Caki2 (cell line): ENCODE data around the gene ACER3. TPM values are rescaled to one million over a fixed set of nuclear protein-coding genes. Genes with fewer than 3 reads are reported as not detected.
"Not testable (repeated sequence)": the region's sequence is repeated elsewhere in the genome, so short reads cannot be mapped to it uniquely, and the experiment has no call there.

ENCODE experiments used
- DNase-seq: peaks from one replicate; pipeline ENCODE4 v3.0.0-alpha.2; 2015; ENCODE audit warnings: low read depth
- in situ Hi-C: cut with HindIII; loops from 2 replicates; pipeline ENCODE4 v1.10.0; 2016; ENCODE audit warnings: low sequenced_read_pairs, low pct_unique_long_range_greater_than_20kb, mixed read lengths
- total RNA-seq: library from RNA; depleted of rRNA; stranded (reverse); fragments of >200 nt; shearing (Covaris generic); gene quantifications from 2 replicates; pipeline ENCODE4 v1.2.3, GENCODE V29; 2014; ENCODE audit warnings: low replicate concordance

ACER3 gene
- total RNA-seq, 1 experiment from 2014 or later = 5.7 TPM

DNA sequence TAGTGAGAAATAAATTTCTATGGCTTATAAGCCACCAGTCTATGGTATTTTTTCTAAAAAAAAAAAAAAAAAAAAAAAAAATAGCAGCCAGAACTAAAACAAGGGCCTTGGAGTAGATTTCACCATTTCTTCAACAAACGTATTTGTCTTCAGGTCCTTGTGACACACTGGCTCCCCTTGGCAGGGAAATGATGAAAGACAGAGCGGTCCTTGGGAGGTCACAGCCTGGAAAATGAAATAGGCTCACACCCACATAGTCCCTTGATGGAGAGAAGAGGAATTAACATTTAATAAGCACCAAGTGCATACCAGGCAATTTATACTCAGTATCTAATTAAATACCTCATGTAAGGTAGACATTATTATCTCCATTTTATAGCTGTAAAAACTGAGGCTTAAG, 25.7 kb upstream of the ACER3 start:
- in situ Hi-C loops = no loop called here
- DNase-seq = no peak

DNA sequence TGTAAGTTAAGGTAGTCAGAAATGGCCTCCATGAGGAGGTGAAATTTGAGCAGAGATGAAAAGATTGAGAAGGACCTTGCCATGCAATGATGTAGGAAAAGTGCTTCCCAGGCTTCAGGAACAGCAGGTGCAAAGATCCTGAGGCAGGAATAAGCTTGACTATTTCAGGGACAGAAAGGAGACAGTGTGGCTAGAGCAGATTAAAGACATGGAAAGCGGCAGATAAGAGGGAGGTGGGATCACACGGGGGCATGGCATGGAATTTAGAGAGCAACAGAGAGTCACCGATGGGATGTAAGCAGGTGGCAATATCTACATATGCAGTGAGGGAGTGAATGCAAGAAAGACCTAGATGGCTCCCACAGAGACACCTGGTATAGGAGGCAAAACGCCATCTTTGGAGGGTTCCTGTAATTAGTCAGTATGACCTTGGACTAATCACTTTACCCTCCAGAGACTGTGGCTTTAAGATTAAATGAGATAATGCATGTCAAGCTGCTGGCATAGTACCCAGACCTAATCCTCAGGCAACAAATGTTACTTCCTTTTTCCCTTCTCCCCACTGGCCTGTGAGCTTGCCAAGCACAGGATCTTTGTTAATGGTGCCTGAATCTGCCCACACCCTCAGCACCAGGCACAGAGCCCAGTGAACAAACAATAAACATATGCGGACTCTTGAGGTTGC, 24.6 kb upstream of the ACER3 start:
- DNase-seq = no peak
- in situ Hi-C loops = no loop called here

DNA sequence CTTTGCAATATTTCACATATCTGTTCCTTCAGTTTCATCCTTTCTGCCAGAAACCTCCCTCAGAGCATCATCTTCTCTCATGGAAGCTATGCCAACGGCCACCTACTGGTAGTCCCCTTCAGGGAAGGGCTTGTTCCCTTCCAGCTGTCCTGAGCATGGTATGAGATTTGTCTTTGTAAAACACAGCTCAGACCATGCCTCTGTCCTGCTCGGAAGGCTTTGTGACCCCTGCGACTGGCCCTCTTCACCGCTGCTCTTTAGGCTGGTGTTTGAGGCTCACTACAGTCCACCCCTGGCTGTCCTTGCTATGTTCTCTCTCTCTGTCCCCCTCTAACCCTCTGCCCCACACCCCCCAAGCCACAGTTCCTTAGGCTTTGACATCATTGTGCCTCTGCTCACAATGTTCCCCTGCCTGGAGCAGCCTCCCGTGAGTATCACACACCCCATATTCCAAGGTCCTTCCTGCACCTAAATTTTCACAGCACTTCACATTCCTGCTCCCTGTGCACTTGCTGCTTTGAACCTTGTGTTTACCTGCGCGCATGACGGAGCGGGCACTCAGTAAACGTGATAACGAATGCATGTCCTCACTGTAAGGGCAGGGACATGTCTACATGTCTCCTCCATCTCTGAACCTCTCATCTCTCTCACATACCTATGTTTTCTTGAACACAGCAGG, 24.0 kb upstream of the ACER3 start:
- DNase-seq = no peak
- in situ Hi-C loops = no loop called here

DNA sequence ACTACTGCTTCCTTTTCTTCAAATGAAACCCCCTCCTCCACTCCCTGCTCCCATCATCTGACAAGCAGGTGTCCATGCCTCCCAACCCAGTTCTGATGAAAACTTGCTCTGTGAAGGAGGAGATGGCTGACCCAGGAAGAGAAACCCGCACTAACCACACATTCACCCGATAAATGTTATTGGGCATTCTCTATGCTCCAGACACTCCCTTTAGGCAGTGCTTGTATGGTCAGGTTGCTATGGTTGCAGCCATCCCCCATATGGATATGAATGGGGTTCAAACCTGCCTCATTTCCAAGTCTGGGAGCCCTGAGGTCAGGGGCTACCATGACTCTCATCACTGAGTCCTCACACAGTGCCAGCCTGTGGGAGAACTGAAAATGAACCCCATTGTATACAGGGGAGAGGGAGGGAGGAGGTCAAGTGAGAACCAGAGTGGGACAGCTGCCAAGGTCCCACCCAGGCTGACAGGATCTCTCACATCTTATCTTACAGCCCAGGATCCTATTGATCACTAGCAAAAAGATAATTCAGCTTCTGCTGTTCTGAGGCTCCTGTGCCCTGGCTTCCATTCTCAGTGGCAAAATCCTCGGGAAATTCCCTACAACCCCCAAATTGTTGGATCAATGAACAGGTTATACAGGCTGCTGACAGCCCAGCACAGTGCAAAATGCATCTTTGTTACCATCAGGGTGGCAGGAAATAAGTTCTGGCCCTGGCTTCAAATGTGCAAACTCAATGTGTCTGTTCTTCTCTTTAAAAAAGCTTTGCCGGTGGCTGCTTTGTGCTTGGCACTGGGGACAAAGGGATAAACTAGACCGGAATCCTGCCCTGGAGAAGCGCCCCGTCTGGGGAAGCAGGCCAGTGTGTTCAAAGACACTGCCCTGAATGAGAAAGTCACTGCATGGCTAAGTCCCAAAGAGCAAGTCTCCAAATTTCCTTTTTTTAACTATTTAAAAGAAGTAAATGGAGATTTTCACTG, 22.7 kb upstream of the ACER3 start:
- DNase-seq = no peak
- in situ Hi-C loops = no loop called here

DNA sequence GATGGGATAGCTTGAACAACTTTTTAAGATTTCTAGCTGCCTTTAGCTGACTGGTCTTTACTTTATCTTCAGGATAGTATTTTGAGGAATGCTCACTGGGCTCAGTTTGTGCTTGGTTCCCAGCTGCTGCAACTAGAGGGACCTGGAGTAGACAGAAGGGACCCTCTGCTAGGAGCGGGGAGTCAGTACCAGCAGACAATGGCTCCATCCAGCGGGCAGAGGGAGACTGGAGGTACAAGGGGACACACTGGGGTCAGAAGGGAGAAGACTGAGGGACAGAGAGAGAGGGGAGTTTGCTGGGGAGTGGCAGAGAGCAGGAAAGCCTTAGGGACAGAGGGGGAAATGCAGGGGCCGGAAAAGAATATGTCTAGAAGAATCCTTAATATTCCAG, 22.0 kb upstream of the ACER3 start:
- no peak for DNase-seq
- in situ Hi-C loops = no loop called here

DNA sequence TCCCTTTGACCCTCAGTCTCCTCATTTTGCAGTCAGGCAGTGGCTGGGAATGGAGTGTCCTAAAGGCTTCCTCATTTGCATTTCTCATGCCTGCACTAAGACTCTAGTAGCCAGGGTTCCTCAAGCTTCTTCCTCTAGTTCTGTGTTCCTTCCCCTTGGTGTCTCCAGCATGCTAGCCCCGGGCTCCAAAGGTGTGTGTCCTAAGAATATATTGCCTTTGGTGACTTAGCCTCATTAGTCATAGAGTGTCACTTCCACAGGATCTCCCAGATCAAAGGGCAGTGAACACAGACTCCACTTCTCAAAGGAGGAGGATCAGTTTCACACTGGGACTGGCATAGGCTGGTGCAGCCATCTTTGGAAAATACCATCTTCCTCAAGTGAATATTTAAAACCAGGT, 21.4 kb upstream of the ACER3 start:
- DNase-seq = no peak
- in situ Hi-C loops = no loop called here

DNA sequence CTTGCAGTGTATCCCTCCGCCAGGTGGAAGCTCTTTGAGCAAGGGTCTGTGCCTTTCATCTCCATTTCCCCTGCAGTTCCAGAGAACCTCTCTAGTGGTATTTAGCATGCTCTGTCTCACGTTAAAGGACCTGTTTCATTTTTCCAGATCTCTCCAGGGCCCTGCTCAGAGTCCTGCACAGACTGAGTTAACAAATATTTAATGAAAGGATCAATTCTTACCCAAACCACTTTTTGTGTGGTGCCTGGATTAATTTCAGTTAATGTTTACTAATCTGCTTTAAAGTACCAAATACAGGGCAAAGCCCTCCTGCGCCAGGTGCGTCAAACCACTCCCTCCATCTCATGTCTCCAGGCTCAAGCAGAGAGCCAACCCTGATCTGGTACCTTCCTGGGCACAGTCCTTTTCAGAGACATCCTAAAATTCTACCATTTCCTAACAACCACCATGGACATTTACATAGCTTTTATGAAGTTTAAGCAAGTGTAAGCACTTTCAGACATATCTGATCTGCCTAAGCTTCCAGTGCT, 18.7 kb upstream of the ACER3 start:
- in situ Hi-C loops = no loop called here

DNA sequence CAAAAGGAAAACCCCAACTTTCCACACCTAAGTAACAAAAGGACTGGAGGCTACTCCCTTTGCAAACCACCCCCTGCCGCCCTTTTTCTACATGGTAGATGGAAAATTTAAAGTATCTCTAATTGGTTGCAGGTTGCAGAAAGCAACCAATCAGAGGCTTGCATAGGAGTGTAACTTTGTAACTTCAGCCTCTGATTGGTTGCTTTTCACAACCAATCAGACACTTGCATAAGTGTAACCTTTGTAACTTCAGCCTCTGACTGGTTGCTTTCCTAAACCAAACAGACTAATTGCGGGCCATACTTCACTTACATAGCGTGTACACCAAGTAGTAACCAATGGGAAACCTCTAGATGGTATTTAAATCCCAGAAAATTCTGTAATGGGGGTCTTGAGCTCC, 16.8 kb upstream of the ACER3 start:
- in situ Hi-C loops = no loop called here
- no peak for DNase-seq

More for the DNA sequence above, 18.7 kb upstream of the ACER3 start:
- no peak for DNase-seq

DNA sequence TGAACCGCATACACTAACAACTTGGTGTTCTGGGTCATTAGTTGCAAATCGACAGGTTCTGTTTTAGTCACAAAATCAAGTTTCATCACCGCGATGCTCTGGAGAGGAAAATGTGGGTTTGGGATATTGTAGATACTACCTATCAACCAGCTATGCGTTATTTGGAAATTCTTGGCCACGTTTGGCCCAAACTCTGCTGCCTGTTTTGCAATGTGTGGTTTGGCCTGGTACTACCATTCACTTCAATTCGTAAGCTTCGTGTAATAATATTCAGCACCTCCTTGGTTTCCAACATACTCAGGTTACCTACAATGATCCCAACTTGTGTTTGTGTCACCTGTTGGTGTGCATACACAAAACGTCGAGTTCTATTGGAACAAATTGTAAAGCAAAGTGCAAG, 16.2 kb upstream of the ACER3 start:
- no peak for DNase-seq
- in situ Hi-C loops = no loop called here

DNA sequence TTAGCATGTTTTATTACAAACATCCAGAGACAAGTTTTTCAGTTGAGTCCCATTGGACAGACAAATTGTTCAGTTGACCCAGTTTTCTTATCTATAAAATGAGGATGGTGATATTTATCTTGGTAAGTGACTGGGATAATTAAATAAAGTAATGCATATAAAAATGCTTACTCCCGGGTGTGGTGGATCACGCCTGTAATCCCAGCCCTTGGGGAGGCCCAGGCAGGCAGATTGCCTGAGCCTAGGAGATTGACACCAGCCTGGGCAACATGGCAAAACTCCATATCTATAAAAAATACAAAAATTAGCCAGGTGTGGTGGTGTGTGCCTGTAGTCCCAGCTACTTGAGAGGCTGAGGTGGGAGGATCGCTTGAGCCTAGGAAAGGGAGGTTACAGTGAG, 15.6 kb upstream of the ACER3 start:
- in situ Hi-C loops = no loop called here
- DNase-seq = no peak

DNA sequence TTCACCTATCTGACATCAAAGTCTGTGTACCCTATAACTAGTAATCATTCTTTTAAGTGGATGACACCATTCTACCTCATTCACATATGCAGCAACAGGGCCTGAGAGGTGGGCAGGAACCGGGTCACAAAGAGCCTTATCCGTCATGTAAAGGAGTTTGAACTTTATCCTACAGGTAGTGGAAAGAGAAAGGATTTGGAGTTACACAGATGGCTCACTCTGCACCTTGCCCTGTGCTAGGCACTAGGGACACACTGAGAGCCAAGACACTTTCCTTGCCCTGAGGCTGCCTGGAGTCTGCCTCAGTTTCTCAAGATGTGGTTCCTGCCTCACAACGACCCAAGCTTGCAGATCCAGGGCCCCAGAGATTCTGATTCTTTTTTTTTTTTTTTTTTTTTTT, 14.3 kb upstream of the ACER3 start:
- in situ Hi-C loops = no loop called here
- no peak for DNase-seq

DNA sequence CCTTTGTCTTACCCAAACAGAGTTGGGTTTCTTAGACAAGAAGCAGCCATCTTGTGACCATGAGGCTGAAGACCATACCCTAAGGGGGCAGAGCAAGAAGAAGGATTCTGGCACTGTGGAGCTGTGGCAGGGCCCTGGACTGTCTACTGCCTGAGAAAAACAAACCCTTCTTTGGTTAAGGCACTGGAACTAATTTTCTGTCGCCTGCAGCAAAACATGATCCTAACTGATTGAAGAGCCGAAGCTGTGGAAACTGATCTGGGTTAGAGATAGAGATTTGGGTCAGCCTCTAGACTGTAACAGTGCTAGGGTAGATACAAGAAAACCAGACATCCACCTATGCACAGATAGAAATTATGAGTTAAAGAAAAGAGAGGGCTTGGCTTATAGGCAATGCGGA, 11.3 kb upstream of the ACER3 start:
- no peak for DNase-seq
- in situ Hi-C loops = no loop called here

DNA sequence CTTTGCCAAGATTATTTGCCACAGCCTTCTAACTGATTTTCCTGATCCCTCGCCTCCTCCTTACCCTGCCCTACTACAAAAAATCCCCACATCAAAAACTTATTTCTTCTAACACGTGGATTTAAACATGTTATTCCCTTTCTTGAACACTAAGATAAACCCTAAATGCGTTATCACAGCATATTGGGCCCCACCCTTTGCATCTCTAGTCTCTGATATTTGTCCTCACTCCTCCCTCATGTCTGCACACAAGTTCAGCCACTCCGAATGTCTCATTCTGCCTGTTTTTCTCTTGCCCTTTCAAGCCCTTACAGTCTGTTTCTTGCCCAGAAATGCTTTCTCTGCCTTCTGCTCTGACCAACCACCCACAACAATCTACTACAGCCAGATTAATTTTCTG, 10.6 kb upstream of the ACER3 start:
- DNase-seq = no peak
- in situ Hi-C loops = no loop called here

DNA sequence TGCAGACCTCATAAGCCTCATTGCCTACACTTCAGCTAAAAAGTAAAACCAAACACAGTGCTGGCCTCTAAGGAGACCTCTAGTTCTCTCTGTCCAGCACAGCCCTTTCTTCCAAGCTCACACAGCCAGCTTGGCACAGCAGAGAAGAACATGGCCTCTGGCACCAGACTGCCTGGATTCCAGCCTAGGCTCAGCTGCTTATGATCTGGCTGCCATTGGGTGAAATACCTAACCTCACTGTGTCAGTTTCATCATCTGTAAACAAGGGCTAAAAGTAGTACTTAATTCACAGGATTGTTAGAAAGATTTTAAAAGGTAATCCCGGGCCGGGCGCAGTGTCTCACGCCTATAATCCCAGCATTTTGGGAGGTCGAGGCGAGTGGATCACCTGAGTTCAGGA, 9.9 kb upstream of the ACER3 start:
- in situ Hi-C loops = no loop called here
- no peak for DNase-seq

DNA sequence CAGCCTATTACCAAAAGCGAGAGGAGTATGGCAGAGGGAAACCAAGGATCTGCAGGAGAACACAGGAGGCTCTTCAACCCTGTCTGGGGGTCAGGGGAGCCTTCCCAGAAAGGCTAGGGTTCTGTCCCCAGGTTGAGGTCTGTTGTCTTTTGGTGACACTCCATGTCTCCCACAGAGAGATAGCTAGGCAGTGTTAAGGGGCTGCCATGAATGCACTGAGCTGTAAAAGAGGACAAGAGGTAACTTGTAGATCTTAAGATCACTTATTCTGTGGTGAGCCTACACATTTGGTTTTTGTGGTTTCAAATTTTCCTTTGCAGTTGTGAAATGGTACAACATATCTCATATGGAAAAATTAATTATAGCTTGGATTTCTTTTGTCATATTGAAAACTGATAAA, 6.0 kb upstream of the ACER3 start:
- no peak for DNase-seq
- in situ Hi-C loops = no loop called here

DNA sequence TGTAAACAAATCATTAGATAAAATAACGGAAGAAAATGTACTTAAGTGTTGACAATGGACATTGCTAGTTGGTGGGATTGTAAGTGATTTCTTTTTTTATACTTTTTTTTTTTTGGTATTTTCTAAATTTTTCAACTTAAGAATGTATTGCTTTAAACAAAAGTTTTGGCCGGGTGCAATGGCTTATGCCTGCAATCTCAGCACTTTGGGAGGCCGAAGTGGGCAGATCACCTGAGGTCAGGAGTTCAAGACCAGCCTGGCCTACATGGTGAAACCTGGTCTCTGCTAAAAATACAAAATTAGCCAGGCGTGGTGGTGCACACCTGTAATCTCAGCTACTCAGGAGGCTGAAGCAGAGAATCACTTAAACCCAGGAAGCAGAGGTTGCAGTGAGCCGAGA, 5.0 kb upstream of the ACER3 start:
- DNase-seq, in situ Hi-C loops: not testable (repeated sequence)

DNA sequence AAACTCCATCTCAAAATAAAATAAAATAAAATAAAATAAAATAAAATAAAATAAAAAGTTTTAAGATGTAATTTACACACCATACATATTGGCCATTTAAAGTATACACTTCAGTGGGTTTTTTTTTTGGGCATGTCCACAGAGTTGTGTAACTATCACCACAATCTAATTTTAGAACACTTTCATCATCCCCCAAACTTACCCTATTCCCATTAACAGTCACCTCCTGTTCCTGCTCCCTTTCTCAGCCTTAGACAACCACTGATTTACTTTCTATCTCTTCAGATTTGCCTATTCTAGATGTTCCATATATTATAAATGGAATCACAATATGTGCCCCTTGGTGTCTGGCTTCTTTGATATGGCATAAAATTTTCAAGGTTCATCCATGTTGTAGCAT, 4.6 kb upstream of the ACER3 start:
- DNase-seq = no peak
- in situ Hi-C loops = no loop called here

DNA sequence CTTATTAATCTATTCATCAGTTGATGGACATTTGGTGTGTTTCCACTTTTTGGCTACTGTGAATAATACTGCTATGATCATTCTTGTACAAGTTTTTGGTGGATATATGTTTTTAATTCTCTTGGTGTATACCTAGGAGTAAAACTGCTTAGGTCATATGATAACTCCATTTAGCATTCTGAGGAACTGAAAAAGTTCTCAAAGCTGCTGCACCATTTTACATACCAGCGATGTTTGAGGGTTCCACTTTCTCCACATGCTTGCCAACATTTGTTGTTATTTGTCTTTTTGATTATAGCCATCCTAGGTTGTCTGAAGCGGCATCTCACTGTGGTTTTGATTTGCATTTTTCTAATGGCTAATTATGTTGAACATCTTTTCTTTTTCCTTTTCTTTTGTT, 4.1 kb upstream of the ACER3 start:
- in situ Hi-C loops = no loop called here
- DNase-seq = no peak
